ENCODE measurements around the gene RGS6. TPM values are rescaled to one million over a fixed set of nuclear protein-coding genes. Genes with fewer than 3 reads are reported as not detected.
A peak's percentile ranks its signal among the peaks of the same experiment; 100 is the strongest.
"Not testable (repeated sequence)": the region's sequence is repeated elsewhere in the genome, so short reads cannot be mapped to it uniquely, and the experiment has no call there.

RGS6 gene
- total and polyA plus RNA-seq, 2 donors (not counting 1 experiment from before 2014, with no cell fraction given) = not detected

DNA sequence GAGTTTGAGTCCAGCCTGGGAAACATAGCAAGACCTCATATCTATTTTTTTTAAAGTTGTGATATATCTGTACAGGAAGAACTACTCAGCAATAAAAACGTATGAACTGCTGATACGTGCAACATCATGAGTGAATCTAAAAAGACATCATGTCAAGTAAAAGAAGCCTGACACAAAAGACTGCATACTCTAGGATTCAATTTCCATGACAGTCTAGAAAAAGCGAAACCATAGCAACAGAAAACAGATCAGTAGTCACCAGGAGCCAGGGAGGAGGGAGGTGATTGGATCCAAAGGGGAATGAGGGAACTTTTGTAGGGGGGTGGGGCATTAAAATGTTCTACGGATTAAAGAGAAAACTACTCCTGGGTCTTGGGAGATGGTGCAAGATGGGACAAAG lies 8.7 kb upstream of the RGS6 start:
- Histone ChIP-seq H3K9ac (ENCODE audit: insufficient read depth, low read length) (no peak overlapping the region), H3K79me2 (ENCODE audit: control insufficient read depth, insufficient read depth, low read length) (no peaks in the 10 kb centered on the region), H3K9me3 (ENCODE audit: control insufficient read depth, insufficient read depth, low read depth, low read length) (no peaks in the 10 kb centered on the region), H3K4me1 (ENCODE audit: control insufficient read depth, extremely low read depth, insufficient read depth, low read length) (no peaks in the 10 kb centered on the region), H3K4me3 (replicated peaks in 1 of 4; ENCODE audit: control extremely low read depth in 1 of 4, insufficient read depth in 1 of 4, low read depth in 3 of 4, low read length in 4 of 4) (no peak overlapping the region), H2AFZ (ENCODE audit: low read length) (no peak overlapping the region), H3K27me3 (ENCODE audit: control insufficient read depth, insufficient read depth, low read length) (no peaks in the 10 kb centered on the region), H4K20me1 (ENCODE audit: control insufficient read depth, extremely low read depth, insufficient read depth, low read length) (no peaks in the 10 kb centered on the region), H3K4me2 (ENCODE audit: extremely low read depth, insufficient read depth, low read length) (no peak overlapping the region), H3K36me3 (ENCODE audit: control insufficient read depth, insufficient read depth, low read length) (no peaks in the 10 kb centered on the region), H3K27ac (ENCODE audit: insufficient read depth, low read length) (no peak overlapping the region)
- no peak for DNase-seq (ENCODE audit: low read depth in 2 of 2)
- TF ChIP-seq EZH2 (IDR thresholded peaks at IDR 0.05; ENCODE audit: low read length, missing control alignments) = no peak
- TF ChIP-seq CTCF (conservative IDR thresholded peaks at IDR 0.05 in 1 of 2, IDR thresholded peaks at IDR 0.05 in 1 of 2; ENCODE audit: low read depth in 1 of 2, low read length in 2 of 2) = no peak

DNA sequence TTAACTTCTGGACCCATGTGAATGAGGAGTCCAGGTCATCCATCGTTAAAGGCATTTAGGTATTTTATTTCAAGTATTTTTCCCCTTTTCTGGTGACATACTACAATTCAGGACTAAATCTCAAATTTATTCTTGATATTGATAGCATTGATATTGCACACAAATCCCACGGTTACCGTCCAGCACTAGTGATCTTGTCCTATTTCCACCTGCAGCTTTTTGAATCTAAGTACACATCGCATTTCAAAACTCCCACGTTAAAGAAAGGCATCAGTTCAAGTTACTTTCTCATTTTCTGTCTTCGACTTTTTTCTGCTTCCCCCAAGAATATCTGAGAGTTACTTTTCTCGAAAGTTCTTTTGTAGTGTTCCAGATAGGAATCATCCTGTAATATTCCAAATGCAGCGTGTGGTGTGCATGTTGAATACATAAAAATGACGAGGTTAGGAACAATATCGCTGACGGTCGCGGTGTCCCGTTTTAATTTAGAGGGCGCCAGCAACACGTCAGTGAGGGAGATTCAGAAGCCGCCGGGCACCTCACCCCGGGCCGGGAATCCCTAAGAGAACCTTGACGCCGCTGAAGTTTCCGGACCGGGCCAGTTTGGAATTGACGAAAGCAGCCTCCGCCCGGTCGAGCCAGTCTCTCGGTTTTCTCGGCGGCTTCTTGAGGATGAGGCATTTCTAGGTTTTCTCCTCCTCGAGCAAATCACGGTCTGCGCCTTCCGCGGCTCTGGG lies 569 bp upstream of the RGS6 start:
- no peak for DNase-seq (ENCODE audit: low read depth in 2 of 2)
- Histone ChIP-seq H3K27me3 (ENCODE audit: control insufficient read depth, insufficient read depth, low read length) (peaks cover 7% of the 10 kb centered on the region), H3K4me2 (ENCODE audit: extremely low read depth, insufficient read depth, low read length) (no peak overlapping the region), H4K20me1 (ENCODE audit: control insufficient read depth, extremely low read depth, insufficient read depth, low read length) (no peaks in the 10 kb centered on the region), H3K27ac (ENCODE audit: insufficient read depth, low read length) (no peak overlapping the region), H3K9me3 (ENCODE audit: control insufficient read depth, insufficient read depth, low read depth, low read length) (no peaks in the 10 kb centered on the region), H3K4me3 (replicated peaks in 1 of 4; ENCODE audit: control extremely low read depth in 1 of 4, insufficient read depth in 1 of 4, low read depth in 3 of 4, low read length in 4 of 4) (no peak overlapping the region), H3K36me3 (ENCODE audit: control insufficient read depth, insufficient read depth, low read length) (no peaks in the 10 kb centered on the region), H2AFZ (ENCODE audit: low read length) (no peak overlapping the region), H3K4me1 (ENCODE audit: control insufficient read depth, extremely low read depth, insufficient read depth, low read length) (no peaks in the 10 kb centered on the region), H3K79me2 (ENCODE audit: control insufficient read depth, insufficient read depth, low read length) (no peaks in the 10 kb centered on the region), H3K9ac (ENCODE audit: insufficient read depth, low read length) (no peak overlapping the region)
- TF ChIP-seq CTCF (conservative IDR thresholded peaks at IDR 0.05 in 1 of 2, IDR thresholded peaks at IDR 0.05 in 1 of 2; ENCODE audit: low read depth in 1 of 2, low read length in 2 of 2) (no peak), EZH2 (IDR thresholded peaks at IDR 0.05; ENCODE audit: low read length, missing control alignments) (peak; percentile 23)

DNA sequence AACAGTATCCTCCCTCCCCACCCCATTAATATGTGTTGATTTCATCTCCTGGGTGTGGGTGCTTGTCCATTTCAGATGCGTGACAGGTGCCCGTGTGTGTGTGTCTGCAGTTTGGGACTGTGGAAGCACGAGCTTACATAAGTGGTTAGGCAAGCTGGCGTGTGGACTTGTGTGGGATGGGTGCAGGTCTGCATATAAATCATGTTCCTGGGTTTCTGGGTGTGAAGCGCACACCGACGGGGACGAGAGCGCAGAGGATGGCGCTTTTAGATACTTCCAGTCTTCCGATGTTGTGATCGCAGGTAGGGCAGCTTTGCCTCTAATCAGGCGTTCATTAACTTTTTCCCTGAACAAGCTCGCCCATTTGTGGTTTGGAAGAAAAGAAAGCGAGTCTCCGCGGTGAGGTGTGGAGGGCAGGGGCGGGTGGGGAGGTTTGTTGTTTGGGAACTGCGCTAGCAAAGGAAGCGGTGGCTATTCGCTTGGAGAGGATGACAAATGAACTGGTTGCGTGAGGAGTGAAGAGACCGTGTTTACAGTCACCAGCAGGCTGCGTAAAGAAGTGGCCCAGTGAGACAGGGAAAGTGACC lies 865 bp downstream of the RGS6 start:
- Histone ChIP-seq H3K4me3 (replicated peaks in 1 of 4; ENCODE audit: control extremely low read depth in 1 of 4, insufficient read depth in 1 of 4, low read depth in 3 of 4, low read length in 4 of 4) (no peak overlapping the region), H3K4me2 (ENCODE audit: extremely low read depth, insufficient read depth, low read length) (no peak overlapping the region), H3K36me3 (ENCODE audit: control insufficient read depth, insufficient read depth, low read length) (no peaks in the 10 kb centered on the region), H3K27me3 (ENCODE audit: control insufficient read depth, insufficient read depth, low read length) (peaks cover 7% of the 10 kb centered on the region), H3K27ac (ENCODE audit: insufficient read depth, low read length) (no peak overlapping the region), H3K4me1 (ENCODE audit: control insufficient read depth, extremely low read depth, insufficient read depth, low read length) (no peaks in the 10 kb centered on the region), H4K20me1 (ENCODE audit: control insufficient read depth, extremely low read depth, insufficient read depth, low read length) (no peaks in the 10 kb centered on the region), H3K9ac (ENCODE audit: insufficient read depth, low read length) (no peak overlapping the region), H3K79me2 (ENCODE audit: control insufficient read depth, insufficient read depth, low read length) (no peaks in the 10 kb centered on the region), H3K9me3 (ENCODE audit: control insufficient read depth, insufficient read depth, low read depth, low read length) (no peaks in the 10 kb centered on the region), H2AFZ (ENCODE audit: low read length) (no peak overlapping the region)
- TF ChIP-seq EZH2 (IDR thresholded peaks at IDR 0.05; ENCODE audit: low read length, missing control alignments) (peak; percentile 70), CTCF (conservative IDR thresholded peaks at IDR 0.05 in 1 of 2, IDR thresholded peaks at IDR 0.05 in 1 of 2; ENCODE audit: low read depth in 1 of 2, low read length in 2 of 2) (no peak)
- DNase-seq (ENCODE audit: low read depth in 2 of 2) = peak in 1 of 2 donors; percentile 2

GRCh38 chr14:71938273-71938672 lies 6.0 kb downstream of the RGS6 start:
- not testable (repeated sequence) for H3K4me3 ChIP-seq (replicated peaks in 1 of 4; ENCODE audit: control extremely low read depth in 1 of 4, insufficient read depth in 1 of 4, low read depth in 3 of 4, low read length in 4 of 4); H3K9ac ChIP-seq (ENCODE audit: insufficient read depth, low read length); H4K20me1 ChIP-seq (ENCODE audit: control insufficient read depth, extremely low read depth, insufficient read depth, low read length); H2AFZ ChIP-seq (ENCODE audit: low read length); H3K4me1 ChIP-seq (ENCODE audit: control insufficient read depth, extremely low read depth, insufficient read depth, low read length); H3K27me3 ChIP-seq (ENCODE audit: control insufficient read depth, insufficient read depth, low read length); DNase-seq (ENCODE audit: low read depth in 2 of 2); H3K27ac ChIP-seq (ENCODE audit: insufficient read depth, low read length); H3K79me2 ChIP-seq (ENCODE audit: control insufficient read depth, insufficient read depth, low read length); H3K36me3 ChIP-seq (ENCODE audit: control insufficient read depth, insufficient read depth, low read length); H3K4me2 ChIP-seq (ENCODE audit: extremely low read depth, insufficient read depth, low read length); H3K9me3 ChIP-seq (ENCODE audit: control insufficient read depth, insufficient read depth, low read depth, low read length)

Data from fibroblast of lung (primary cell).